HepG2 (cell line): ENCODE data around the gene CCDC61.

Experiments
- SMARCC2 ChIP-seq: fragments of 450-650 bp; IDR thresholded peaks from 2 replicates; pipeline ENCODE4 v1.6.1; 2017; ENCODE audit warnings: antibody characterized with exemption, mild to moderate bottlenecking
- ZNF468 ChIP-seq: sonication (generic); formaldehyde crosslinking; IDR thresholded peaks from 2 replicates; pipeline ENCODE4 v1.8.0; 2022; ENCODE audit warnings: mild to moderate bottlenecking, moderate library complexity, missing genetic modification reagents

DNA sequence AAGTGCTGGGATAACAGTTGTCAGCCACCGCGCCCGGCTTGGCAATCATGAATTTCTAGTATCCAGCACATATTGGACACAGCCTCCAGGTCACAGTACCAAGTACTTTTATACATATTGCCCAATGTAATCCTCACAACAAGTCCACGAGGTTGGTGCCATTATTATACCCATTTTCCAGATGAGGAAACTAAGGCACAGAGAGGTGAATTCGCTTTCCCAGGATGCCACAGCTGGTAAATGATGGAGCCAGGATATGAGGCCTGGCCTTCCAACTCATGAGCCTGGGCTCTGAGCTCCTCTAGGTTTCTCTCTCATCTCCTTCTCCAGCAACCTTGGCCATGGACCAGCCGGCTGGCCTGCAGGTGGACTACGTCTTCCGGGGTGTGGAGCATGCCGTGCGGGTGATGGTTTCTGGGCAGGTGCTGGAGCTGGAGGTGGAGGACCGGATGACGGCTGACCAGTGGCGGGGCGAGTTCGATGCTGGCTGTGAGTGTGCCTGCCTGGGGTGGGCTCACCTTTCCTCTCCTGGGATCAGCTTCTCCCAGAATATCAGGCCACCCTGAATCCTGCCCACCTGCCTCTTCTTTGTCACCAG is 7.5 kb downstream of the CCDC61 start:
- no peak for TF ChIP-seq SMARCC2
- no peak for TF ChIP-seq ZNF468 (CRISPR knock-in tag)
